ENCODE results near the gene OARD1.

Gene OARD1

DNA sequence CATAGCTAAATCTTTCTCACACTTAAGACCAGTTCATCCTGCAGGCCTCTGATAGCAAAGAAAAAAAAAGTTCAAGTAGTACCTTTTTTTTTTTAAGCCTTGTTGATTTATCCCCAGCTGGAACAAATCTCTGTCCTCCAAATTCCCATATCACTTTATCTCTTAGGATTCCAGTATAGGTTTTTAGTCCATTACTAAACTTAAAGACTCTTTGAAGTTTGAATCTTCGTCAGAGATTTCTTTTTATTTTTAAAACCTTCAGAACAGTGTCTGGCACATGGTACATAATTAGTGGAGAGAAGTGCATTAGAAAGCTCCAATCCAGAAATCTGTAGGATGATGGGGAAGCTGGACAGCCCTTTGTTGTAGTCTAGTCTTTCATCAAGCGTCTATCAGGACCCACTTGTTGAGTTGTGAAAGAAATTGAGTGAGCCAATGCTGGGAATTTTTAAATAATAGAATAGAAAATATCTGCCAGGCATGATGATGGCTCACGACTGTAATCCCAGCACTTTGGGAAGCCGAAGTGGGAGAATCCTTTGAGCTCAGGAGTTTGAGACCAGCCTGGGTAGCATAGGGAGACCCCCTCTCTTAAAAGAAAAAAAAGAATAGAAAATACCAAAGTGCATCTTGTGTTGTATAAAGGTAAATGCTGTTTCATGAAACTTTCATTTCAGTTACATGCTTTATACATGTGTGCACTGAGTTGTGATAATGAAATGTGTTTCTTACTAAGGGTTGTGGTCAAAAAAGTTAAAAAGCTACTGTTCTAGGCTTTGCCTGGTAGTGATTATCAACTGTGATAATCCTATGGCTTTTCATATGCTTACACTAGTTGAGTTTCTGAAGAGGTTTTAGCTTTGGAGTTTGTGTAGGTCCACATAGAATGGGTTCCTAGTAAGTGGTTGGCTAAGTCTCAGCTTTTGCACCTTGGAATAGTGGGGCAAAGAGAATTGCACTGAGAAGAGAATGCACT lies 3.8 kb upstream of the OARD1 start:
- DNase-seq (ENCODE audit: low read depth in 2 of 2), result no peak
- no peak overlapping the region for H3K4me3 ChIP-seq (replicated peaks in 1 of 2; ENCODE audit: low read depth in 2 of 2, low read length in 2 of 2)
- TF ChIP-seq, protein P1, sequence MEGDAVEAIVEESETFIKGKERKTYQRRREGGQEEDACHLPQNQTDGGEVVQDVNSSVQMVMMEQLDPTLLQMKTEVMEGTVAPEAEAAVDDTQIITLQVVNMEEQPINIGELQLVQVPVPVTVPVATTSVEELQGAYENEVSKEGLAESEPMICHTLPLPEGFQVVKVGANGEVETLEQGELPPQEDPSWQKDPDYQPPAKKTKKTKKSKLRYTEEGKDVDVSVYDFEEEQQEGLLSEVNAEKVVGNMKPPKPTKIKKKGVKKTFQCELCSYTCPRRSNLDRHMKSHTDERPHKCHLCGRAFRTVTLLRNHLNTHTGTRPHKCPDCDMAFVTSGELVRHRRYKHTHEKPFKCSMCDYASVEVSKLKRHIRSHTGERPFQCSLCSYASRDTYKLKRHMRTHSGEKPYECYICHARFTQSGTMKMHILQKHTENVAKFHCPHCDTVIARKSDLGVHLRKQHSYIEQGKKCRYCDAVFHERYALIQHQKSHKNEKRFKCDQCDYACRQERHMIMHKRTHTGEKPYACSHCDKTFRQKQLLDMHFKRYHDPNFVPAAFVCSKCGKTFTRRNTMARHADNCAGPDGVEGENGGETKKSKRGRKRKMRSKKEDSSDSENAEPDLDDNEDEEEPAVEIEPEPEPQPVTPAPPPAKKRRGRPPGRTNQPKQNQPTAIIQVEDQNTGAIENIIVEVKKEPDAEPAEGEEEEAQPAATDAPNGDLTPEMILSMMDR (IDR thresholded peaks at IDR 0.05; ENCODE audit: low read depth, low read length), result no peak

DNA sequence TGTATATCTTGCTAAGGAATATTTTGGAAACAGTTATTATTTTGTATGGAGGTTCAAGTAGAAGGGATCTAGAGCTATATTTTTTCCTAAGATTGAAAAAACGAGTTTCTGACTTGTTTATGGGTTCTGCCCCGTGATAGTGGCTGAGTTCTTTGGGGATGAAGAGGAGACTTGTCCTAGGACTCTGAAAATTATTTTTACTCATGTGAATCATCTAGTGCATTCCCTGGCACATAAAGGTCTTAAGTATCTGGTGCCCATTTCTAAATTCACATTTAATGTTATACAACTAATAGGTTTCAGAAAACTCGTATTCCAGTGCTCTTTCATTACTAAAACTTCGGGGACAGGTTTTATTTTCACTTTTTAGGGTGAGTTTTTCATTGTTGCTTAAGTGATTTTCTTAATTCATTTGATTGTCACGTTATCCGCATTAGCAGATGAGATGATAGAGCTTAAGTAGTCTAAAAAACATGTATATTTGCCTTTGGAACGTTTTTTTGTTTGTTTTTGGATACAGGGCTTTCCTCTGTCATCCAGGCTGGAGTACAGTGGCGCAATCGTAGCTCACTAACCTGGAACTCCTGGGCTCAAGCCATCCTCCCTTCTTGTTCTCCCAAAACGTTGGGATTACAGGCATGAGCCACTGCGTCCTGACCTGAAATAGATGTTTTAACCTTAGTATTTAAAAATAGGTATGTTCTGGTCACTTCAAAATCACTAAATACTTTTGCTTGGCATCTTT lies 2.7 kb upstream of the OARD1 start:
- H3K4me3 ChIP-seq (replicated peaks in 1 of 2; ENCODE audit: low read depth in 2 of 2, low read length in 2 of 2), result peak overlapping the region; percentile 12 to 84
- TF ChIP-seq, protein P1 (IDR thresholded peaks at IDR 0.05; ENCODE audit: low read depth, low read length), result no peak
- peak in 1 of 2 donors; percentile 36 for DNase-seq (ENCODE audit: low read depth in 2 of 2)

DNA sequence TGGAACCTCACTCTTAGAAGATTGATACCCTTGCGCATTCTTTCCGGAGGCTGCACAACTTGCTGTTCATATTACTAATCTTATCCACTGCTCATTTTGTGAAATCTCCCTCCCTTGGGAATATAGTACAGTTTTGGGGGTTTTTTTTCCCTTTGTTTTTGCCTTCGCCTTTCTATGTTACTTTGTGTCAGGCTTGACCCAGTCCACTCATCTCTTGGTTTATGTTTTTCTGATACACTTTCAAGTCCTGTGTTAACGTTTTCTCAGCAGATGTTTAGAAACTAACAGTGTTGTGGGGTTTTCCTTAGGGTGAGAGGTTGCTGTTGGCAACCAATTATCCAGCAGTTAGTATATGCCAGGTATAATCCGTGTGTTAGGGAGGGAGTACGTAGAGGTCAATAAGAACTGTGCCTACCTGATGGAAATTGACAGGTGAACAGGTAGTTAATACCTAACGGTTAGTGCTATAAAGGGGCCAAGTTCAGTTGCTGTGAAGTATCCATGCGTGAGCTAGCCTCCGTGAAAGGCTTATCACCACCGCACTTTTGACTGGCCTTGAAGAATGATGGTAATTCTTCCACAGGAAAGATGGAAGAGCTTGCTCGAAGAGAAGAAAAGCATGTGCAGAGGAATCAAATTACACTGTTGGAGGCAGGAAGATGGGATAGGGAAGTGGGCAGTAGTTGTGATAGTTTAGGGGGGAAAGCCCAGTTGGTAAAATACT lies 2.0 kb upstream of the OARD1 start:
- H3K4me3 ChIP-seq (replicated peaks in 1 of 2; ENCODE audit: low read depth in 2 of 2, low read length in 2 of 2), result peak overlapping the region; percentile 84 to 97
- peak; percentile 25 to 34 for DNase-seq (ENCODE audit: low read depth in 2 of 2)
- TF ChIP-seq, protein P1 (IDR thresholded peaks at IDR 0.05; ENCODE audit: low read depth, low read length), result no peak

DNA sequence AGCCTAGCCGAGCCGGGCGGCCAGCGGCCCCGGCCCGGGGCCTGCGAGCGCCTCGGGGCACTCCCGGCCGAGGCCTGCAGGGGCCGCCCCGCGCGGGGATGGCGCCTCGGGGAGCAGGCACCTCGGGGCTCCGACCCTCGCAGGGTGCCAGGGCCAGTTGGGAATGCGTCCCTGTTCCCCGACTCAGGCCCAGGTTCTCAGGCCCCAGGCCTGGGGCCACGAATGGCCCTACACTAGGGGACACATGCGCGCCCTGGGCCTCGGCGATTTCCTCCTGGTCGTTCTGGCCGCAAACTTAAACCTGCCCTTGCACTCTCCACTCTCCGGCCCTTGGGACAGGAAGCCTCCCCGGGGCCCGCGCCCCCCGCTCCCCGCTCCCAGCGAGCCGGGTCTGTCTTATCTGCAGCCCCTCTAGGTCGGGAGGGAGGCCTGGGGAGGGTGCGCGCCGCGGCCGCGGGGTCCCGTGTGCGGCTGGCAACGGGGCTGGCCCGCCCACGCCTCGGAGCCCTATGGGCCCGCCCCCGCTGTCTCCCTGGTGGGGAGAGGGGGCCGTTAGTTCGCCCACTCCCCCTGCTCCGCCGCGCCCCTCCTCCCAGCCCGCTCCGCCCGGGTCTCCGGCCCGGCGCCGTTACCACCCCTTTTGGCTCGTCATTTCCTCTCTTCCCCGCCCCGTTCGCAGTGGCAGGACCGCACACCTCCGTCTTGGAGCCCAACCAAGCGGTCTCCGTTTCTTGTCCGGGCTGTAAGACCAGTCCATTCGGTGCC lies 1.2 kb upstream of the OARD1 start:
- H3K4me3 ChIP-seq (replicated peaks in 1 of 2; ENCODE audit: low read depth in 2 of 2, low read length in 2 of 2), result peak overlapping the region; percentile 84 to 97
- DNase-seq (ENCODE audit: low read depth in 2 of 2), result peak; percentile 79 to 88
- TF ChIP-seq, protein P1 (IDR thresholded peaks at IDR 0.05; ENCODE audit: low read depth, low read length), result peak; percentile 7

DNA sequence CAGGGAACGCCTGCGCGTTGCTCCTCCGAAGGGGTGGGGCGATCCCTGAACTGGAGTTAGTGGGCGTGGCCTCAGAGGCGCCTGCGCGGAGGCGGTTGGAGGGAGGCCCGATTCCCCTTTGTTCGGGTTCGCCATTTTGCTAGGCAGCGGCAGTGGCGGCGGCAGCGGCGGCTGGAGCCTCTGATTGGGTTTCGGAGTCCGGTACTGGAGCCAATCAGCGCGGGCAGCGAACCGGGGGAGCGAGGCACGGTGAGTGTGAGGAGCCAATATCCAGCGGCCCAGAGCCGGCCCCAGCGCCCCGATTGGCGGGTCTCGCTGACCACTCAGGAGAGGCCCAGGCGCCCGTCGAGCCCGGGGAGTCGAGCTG lies 663 bp upstream of the OARD1 start, which contains the start of gene NFYA:
Gene NFYA, plus strand, starts transcription at position 139 of the 367 bp plus-strand sequence. CDS start 6,116 bp downstream, outside the sequence.
- TF ChIP-seq, protein P1 (IDR thresholded peaks at IDR 0.05; ENCODE audit: low read depth, low read length), result no peak
- peak within 1 kb of the TSS; percentile 84 to 97 for H3K4me3 ChIP-seq (replicated peaks in 1 of 2; ENCODE audit: low read depth in 2 of 2, low read length in 2 of 2)
- DNase-seq (ENCODE audit: low read depth in 2 of 2), result peak in 1 of 2 donors; percentile 100

Data from cardiac fibroblast (primary cell).